Activated CD8-positive, alpha-beta T cell treated with anti-CD3 and anti-CD28 coated beads for 36 hours (primary cell): Measurements from ENCODE around the gene ERG. TPM values are rescaled to one million over a fixed set of nuclear protein-coding genes. Genes with fewer than 3 reads are reported as not detected.

Experiments used
- ATAC-seq: fragments of 200-7000 bp; cut with Tn5 transposase; one replicate; pipeline ENCODE4 v1.10.0; 2021; ENCODE audit warnings: mild to moderate bottlenecking, moderate library complexity
- CTCF ChIA-PET: fragments of 350-600 bp; sonication (Branson Sonifier 250); formaldehyde crosslinking; loops from one replicate; lab custom pipeline; 2021; ENCODE audit warnings: antibody characterized with exemption; lab: Charles Lee
- POLR2A ChIA-PET: fragments of 350-600 bp; sonication (Branson Sonifier 250); formaldehyde crosslinking; loops from one replicate; lab custom pipeline; 2021; ENCODE audit warnings: antibody characterized with exemption; lab: Charles Lee
- DNase-seq: peaks from one replicate; pipeline ENCODE4 v3.0.0-alpha.2; 2020
- H3K27ac Mint-ChIP-seq: one replicate; pipeline ENCODE4 v1.8.0; 2021; ENCODE audit warnings: mild to moderate bottlenecking, mixed read lengths
- H3K27me3 Mint-ChIP-seq: one replicate; pipeline ENCODE4 v1.8.0; 2021; ENCODE audit warnings: mixed read lengths
- H3K36me3 Mint-ChIP-seq: one replicate; pipeline ENCODE4 v1.8.0; 2021; ENCODE audit warnings: low read depth, mixed read lengths
- H3K4me1 Mint-ChIP-seq: one replicate; pipeline ENCODE4 v1.8.0; 2021; ENCODE audit warnings: low read depth, mixed read lengths
- H3K4me3 Mint-ChIP-seq: one replicate; pipeline ENCODE4 v1.8.0; 2021; ENCODE audit warnings: mild to moderate bottlenecking, moderate library complexity, mixed read lengths
- H3K9me3 Mint-ChIP-seq: one replicate; pipeline ENCODE4 v1.8.0; 2021; ENCODE audit warnings: mixed read lengths
- CTCF ChIP-seq: fragments of 200-600 bp; IDR thresholded peaks from one replicate; pipeline ENCODE4 v1.8.0; 2022; ENCODE audit warnings: antibody characterized with exemption, mild to moderate bottlenecking
- intact Hi-C: fragments of 100-400 bp; cut with micrococcal nuclease; formaldehyde crosslinking; loops from one replicate; pipeline ENCODE4 v1.10.0; 2022
- total RNA-seq, 2 experiments: library from RNA; stranded (reverse); gene quantifications; one replicate each; pipeline ENCODE4 v1.2.3, GENCODE V29; 2021

ERG gene
- total RNA-seq, 2 experiments from 2014 or later: not detected

GRCh38 chr21:38385427-38386175, 112.7 kb downstream of the ERG start:
- Mint-ChIP-seq H3K27ac (no peak overlapping the region), H3K4me1 (peaks cover 3% of the 10 kb centered on the region), H3K9me3 (no peaks in the 10 kb centered on the region), H3K27me3 (peaks cover 12% of the 10 kb centered on the region), H3K36me3 (no peaks in the 10 kb centered on the region), H3K4me3 (no peak overlapping the region)
- TF ChIP-seq CTCF: no peak
- ChIA-PET POLR2A (interaction anchor here (1.3 kb wide), 1 partner anchor 8 kb away, joined by 5 read pairs; no protein-coding TSS in a partner anchor), CTCF (no interaction called here)
- DNase-seq (no peak), ATAC-seq (no peak)
- intact Hi-C loops: no loop called here

DNA sequence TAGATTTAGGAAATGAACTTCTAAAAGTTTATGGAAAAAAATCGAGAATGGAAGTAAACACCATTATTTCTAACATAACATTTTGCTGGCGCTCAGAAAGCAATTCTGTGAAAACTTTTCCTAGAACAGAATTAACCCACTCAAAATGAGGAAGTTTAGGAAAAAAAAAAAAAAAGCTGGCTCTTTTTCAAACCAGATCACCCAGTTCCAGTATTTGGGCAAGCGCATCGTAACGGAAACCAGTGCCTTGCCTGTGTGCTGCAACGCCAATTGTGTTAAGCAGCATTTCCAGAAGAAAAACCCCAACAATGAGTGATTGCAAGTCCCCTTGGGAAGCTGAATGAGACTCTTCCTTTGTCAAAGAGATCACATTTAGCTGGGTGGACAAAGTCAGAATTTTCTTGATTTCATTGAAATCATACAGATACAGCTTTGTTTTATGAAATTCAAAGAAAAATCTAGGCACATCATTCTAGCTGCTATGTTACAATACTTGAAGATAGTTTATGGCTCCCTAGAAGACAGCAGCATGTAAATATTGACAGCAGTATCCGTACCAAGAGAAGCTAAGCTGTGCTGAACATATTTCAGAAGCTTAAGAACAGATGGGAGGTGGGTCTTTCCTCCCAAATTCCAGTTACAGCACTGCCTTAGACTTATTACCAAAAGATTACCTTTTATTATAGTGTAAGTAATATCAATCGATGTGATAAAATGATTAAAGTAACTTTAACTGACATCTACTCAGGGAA, 113.4 kb downstream of the ERG start:
- TF ChIP-seq CTCF: no peak
- Mint-ChIP-seq H3K4me3 (no peak overlapping the region), H3K9me3 (no peaks in the 10 kb centered on the region), H3K4me1 (peaks cover 3% of the 10 kb centered on the region), H3K27me3 (peaks cover 12% of the 10 kb centered on the region), H3K27ac (no peak overlapping the region), H3K36me3 (no peaks in the 10 kb centered on the region)
- ChIA-PET POLR2A (no interaction called here), CTCF (interaction anchor here (0.9 kb wide), 1 partner anchor 33 kb away, joined by 3 read pairs; no protein-coding TSS in a partner anchor)
- intact Hi-C loops: no loop called here
- ATAC-seq: no peak
- DNase-seq: no peak

DNA sequence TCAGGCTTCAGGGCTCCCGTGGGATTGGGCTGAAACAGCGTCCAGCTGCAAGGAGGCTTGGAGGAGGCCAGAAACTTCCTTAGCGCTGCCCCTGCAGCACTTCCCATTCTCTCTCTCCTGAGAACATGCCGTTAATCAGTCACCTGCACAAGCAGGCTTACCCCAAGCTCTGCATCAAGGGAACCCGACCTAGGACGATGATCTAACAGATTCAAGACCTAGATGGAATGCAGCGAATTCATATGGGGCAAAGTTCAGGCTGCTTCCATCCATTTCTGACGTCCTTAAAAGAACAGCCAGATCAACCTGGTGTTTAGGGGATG, 114.1 kb downstream of the ERG start:
- ATAC-seq (no peak), DNase-seq (no peak)
- CTCF ChIA-PET: interaction anchor here (0.9 kb wide), 1 partner anchor 33 kb away, joined by 3 read pairs; no protein-coding TSS in a partner anchor
- no peak overlapping the region for H3K27ac Mint-ChIP-seq
- TF ChIP-seq CTCF: no peak
- no peak overlapping the region for H3K4me3 Mint-ChIP-seq
- intact Hi-C loops: no loop called here
- no peaks in the 10 kb centered on the region for H3K9me3 Mint-ChIP-seq
- peaks cover 12% of the 10 kb centered on the region for H3K27me3 Mint-ChIP-seq
- no peaks in the 10 kb centered on the region for H3K36me3 Mint-ChIP-seq
- POLR2A ChIA-PET: no interaction called here
- peaks cover 3% of the 10 kb centered on the region for H3K4me1 Mint-ChIP-seq

GRCh38 chr21:38383411-38384237, 114.7 kb downstream of the ERG start:
- H3K27me3 Mint-ChIP-seq: peaks cover 12% of the 10 kb centered on the region
- TF ChIP-seq CTCF: no peak
- H3K9me3 Mint-ChIP-seq: no peaks in the 10 kb centered on the region
- DNase-seq (no peak), ATAC-seq (no peak)
- ChIA-PET CTCF (no interaction called here), POLR2A (no interaction called here)
- intact Hi-C loops: no loop called here
- H3K4me1 Mint-ChIP-seq: peaks cover 3% of the 10 kb centered on the region
- H3K27ac Mint-ChIP-seq: no peak overlapping the region
- H3K4me3 Mint-ChIP-seq: no peak overlapping the region
- H3K36me3 Mint-ChIP-seq: no peaks in the 10 kb centered on the region
